Measurements from ENCODE around the gene FGA.

DNA sequence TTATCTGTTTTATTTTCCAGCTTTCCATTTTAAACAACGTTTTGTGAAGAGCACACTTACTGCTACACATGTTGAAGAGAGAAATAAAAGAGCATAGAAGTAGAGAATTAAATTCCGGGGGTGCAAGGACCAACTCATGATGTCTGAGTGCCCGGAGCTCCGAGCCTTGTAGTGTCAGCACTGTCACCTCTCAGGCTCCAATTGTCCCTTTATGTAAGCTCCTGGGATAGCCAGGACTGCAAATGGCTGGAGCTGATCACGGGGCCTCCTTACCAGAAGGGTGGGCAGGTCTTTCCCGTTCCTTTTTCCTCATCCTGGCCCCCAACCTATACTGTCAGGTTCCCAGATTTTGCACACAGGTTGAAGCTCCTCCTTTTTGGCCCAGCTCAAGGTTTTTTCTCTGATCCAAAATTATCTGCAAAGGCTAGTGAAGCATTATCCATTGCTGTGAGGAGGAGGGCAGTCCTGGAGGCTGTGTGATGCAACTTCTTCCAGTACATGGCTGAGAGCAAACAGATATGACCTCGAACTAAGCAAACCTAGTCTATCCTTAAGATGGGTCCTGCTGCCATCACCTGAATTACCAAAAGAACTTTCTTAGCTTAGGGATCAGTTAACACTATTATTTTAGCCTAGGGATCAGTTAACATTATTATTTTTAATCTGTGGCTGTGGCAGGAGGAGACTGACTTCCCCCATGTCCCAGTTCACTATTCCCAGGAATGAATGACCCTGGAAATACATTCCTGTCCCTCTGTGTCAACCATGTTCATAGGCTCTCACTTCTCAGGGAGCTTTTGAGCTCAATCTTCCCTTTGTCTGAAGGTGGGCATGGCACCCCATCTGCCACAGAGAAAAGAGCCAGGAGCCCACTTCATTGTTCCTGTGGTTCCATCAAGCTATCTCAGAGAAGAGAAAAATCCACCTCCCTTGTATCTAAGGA is 22.2 kb upstream of the FGA start, which contains the start of gene FGG:
- TF ChIP-seq, protein P1, sequence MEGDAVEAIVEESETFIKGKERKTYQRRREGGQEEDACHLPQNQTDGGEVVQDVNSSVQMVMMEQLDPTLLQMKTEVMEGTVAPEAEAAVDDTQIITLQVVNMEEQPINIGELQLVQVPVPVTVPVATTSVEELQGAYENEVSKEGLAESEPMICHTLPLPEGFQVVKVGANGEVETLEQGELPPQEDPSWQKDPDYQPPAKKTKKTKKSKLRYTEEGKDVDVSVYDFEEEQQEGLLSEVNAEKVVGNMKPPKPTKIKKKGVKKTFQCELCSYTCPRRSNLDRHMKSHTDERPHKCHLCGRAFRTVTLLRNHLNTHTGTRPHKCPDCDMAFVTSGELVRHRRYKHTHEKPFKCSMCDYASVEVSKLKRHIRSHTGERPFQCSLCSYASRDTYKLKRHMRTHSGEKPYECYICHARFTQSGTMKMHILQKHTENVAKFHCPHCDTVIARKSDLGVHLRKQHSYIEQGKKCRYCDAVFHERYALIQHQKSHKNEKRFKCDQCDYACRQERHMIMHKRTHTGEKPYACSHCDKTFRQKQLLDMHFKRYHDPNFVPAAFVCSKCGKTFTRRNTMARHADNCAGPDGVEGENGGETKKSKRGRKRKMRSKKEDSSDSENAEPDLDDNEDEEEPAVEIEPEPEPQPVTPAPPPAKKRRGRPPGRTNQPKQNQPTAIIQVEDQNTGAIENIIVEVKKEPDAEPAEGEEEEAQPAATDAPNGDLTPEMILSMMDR (IDR thresholded peaks at IDR 0.05), result no peak
- TF ChIP-seq ZFX (IDR thresholded peaks at IDR 0.05; ENCODE audit: borderline replicate concordance), result no peak

Data from 22Rv1 (cell line).